Endothelial cell of umbilical vein (primary cell): Measurements from ENCODE around the gene FIGNL2.

Experiments used
- JUN ChIP-seq: IDR thresholded peaks from 2 replicates; pipeline ENCODE4 v1.6.1; 2011; ENCODE audit warnings: borderline replicate concordance, low read depth; ENCODE audit not compliant: insufficient read length, insufficient read depth
- POLR2AphosphoS5 ChIP-seq: IDR thresholded peaks from 2 replicates; pipeline ENCODE4 v1.6.1; 2012; ENCODE audit warnings: low read depth, mild to moderate bottlenecking, control low read depth, low read length, moderate library complexity; ENCODE audit not compliant: insufficient read depth
- TF ChIP-seq, protein P1 (sequence below), 2 donors: IDR thresholded peaks; 1 replicate in 1 of 2; 2 replicates in 1 of 2; pipeline ENCODE4 v1.5.1; 2011; ENCODE audit warnings: low read length in 2 of 2, mild to moderate bottlenecking in 2 of 2, moderate library complexity in 2 of 2, control low read depth in 1 of 2, inconsistent platforms in 1 of 2, low read depth in 1 of 2; ENCODE audit not compliant: insufficient read depth in 1 of 2; ENCODE audit errors: extremely low read depth in 1 of 2

DNA sequence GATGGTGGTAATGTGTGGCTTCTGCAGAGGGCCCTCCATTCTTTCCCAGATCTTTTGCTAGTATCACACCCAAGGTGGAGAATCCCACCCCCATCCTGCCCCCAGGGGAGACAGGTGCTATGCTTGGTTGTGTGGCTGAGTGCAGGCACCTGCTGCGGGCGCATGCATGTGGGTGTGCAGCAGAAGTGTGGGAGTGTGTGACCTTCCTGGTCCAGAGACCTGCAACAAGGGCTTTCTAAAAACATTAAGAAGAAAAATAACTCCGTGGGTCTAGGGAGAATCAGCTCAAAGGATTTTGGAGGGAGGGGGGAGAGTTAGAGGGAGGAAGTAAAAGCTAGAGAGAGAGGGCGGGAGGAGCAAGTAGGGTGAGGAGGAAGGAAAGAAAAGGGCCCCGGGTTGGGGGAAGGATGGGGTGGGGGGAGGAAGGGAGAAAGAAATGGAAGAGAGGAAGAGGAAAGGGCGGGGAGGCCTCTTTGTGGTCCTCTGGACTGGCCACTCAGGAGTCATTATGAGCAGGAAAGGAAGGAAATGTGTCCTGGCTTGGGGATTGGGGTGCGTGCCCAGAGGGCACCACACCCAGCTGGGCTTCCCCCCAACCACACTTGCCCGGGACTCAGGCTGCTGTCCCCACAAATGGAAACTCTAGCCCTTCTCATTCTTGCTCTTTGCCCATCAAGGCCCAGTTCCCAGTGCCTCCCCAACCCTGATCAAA lies 3.1 kb upstream of the FIGNL2 start:
- TF ChIP-seq POLR2AphosphoS5 (no peak), JUN (no peak)
- TF ChIP-seq, protein P1, sequence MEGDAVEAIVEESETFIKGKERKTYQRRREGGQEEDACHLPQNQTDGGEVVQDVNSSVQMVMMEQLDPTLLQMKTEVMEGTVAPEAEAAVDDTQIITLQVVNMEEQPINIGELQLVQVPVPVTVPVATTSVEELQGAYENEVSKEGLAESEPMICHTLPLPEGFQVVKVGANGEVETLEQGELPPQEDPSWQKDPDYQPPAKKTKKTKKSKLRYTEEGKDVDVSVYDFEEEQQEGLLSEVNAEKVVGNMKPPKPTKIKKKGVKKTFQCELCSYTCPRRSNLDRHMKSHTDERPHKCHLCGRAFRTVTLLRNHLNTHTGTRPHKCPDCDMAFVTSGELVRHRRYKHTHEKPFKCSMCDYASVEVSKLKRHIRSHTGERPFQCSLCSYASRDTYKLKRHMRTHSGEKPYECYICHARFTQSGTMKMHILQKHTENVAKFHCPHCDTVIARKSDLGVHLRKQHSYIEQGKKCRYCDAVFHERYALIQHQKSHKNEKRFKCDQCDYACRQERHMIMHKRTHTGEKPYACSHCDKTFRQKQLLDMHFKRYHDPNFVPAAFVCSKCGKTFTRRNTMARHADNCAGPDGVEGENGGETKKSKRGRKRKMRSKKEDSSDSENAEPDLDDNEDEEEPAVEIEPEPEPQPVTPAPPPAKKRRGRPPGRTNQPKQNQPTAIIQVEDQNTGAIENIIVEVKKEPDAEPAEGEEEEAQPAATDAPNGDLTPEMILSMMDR (IDR thresholded peaks at IDR 0.05; ENCODE audit: extremely low read depth in 1 of 2, insufficient read depth in 1 of 2, low read depth in 1 of 2, low read length in 2 of 2), result no peak
